ENCODE results near the gene EOLA2.
"Not testable (repeated sequence)": the region's sequence is repeated elsewhere in the genome, so short reads cannot be mapped to it uniquely, and the experiment has no call there.

Gene EOLA2

DNA sequence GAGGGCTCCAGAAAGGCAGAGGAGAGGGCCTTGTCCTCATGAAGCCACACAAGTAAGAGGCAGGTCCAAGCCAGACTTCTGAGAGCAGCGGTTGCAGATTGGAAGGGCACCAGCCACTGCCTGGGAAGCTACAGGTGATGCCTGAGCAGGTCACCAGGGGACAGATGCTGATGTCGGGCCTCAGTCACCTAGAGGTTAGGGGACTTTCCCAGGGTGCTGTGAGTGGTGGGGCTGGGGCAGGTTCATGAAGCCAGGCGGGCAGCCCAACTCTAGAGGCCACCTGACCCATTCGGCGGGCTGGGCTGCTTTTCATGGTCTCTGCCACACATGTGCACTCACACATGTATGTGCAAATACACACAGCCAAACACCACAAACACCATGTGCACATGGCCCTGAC lies 5.3 kb downstream of the EOLA2 start:
- DNase-seq (ENCODE audit: low spot score): not testable (repeated sequence)

DNA sequence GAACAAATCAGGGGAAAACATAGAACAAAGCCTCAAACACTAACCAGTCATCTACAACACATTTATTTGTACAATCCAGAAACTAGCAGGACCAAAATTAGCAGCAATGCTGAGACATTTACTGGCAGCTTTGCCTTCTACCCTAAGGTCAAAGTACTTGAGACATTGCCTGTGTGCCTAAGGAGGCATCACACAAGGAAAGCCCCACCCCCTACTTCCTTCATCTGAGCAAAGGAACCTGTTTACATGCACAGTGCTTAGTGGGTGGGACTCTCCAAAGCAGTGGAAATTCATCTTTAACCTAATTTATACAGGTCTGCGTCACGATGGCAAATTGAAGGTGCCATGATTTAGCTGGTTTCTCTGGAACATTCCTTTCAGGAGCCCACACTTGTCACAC lies 6.1 kb downstream of the EOLA2 start:
- not testable (repeated sequence) for DNase-seq (ENCODE audit: low spot score)

DNA sequence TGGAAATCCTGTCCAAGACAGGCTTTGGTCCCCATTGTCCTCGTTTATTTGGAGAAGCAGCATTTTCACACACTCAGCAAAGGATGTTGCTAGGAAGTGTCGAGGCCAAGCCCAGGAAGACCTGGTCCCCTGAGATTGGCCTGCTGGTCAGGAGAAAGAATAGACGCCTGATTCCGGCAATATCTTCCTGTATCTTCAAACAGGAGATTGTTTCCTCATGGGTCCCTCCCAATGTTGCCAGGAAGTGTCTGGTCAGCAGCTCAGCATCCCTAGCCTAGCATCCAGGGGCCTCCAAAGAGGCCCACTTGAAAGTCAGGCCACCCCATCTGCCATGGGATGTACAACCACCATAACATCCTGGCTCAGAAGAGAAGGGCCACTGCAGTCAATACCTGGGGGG lies 6.9 kb downstream of the EOLA2 start:
- not testable (repeated sequence) for DNase-seq (ENCODE audit: low spot score)

DNA sequence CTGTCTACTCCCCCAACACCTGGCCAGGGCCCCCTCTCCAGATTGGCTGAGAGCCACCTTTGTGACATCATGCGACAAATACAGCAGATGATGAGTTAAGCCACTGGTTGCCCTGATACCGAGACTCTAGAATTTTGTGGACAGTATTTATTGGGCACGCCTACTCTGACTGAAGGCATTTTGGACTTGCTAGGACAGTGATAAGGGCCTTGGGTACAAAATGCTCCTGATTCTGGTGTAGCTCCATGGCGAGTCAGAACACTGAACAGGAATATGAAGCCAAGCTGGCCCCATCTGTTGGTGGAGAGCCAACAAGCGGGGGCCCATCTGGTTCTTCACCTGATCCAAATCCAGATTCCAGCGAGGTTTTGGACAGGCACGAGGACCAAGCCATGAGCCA lies 8.9 kb downstream of the EOLA2 start, which contains the start of gene HSFX4:
Gene HSFX4, plus strand, starts transcription at position 174 of the 400 bp plus-strand sequence. Its CDS starts 72 bp downstream, at position 246.
- DNase-seq (ENCODE audit: low spot score): not testable (repeated sequence)

DNA sequence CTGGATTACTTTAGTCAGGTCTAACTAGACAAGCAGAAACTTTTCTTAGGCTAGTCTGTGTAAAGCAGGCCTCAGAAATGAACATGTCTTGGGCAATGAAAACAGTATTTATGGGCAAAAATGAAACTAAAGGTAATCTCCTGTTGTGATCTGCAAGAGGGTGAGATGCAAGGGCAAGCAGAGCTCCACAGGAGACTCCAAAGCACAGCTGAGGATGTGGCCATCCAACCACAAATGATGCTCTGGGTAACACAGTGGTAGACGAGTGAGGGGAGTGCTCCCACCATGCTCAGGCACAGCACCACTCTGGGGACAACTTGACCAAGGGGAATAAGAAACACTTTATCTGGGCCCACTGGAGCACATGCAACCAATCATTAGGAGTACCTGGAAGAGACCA lies 9.7 kb downstream of the EOLA2 start:
- DNase-seq (ENCODE audit: low spot score): not testable (repeated sequence)

DNA sequence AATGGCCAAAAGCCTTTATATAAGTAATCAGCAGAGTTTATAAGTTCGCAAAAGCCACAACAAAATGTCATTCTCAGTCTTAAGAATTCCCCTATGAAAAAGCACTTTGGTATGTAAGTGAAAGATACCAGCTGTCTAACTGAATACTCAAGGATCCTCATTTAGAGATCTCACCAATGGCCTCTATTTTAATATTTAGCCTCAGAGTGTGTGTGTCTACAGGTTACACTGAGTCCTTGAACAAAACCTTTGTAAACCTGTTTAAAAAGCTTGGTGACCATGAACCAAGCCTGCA lies 10.4 kb downstream of the EOLA2 start:
- not testable (repeated sequence) for DNase-seq (ENCODE audit: low spot score)

DNA sequence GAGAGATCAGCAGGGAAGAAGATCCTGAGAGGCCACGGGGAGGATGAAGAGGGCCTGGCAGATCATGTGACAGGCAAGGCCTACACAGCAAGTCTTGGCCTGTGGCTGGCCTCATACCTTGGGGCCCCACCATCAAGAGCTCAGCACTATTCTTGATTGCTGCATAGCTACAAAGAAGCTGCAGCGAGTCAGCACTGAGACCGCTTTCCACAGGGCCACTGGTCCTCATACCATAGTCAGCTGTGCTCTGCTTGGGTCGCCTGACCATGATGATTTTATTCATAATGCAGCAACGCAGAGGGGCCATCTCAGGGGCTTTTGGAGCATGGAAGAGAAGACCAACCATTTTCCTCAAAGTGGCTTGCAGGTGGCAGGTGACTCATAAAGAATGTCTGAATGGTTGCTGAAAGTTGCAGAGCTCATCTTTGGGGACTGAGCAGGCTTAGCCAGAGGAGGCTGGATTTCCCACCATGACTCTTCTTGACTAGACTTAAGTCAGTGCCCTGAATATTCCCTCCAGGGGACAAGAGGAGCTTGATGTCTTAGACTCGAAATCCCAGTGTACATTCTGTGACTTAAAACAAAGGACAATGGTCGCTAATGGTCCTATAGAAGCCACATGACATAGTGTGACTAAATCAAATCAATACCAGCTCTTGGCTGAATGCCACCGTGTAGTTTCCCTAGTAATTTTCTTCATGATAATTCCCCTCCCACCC lies 10.9 kb downstream of the EOLA2 start:
- DNase-seq (ENCODE audit: low spot score): not testable (repeated sequence)

DNA sequence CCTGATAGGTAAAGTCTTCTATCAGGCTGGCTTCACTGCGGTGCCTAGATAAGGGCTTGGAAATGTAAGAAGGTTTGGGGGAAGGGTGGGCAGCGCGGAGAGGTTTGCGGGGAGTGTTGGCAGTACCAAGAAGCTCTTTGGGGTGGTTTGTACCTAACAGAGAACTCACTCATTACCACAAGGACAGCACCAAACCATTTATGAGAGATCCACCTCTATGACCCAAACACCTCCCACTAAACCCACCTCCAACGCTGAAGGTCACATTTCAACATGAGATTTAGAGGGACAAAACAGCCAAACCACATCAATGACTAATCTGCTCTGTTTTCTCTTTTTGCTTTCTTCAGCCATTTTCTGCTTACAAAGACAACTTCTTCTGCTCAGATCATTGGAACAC lies 13.9 kb downstream of the EOLA2 start:
- DNase-seq (ENCODE audit: low spot score): not testable (repeated sequence)

DNA sequence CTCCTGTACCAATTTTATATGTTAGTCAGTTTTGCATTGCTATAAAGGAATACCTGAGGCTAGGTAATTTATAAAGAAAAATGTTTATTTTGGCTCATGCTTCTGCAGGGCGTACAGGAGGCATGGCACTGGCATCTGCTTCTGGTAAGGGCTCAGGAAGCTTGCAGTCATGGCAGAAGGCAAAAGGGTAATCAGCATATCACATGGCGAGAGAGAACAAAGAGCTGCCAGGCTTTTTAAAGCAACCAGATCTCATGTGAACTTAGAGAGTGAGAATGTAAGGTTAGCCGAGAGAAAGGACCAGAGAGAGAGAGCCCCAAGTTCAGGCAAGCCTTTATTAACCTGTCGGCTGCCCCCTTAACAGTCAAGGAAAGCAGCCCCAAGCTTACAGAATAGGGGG lies 14.5 kb downstream of the EOLA2 start:
- not testable (repeated sequence) for DNase-seq (ENCODE audit: low spot score)

DNA sequence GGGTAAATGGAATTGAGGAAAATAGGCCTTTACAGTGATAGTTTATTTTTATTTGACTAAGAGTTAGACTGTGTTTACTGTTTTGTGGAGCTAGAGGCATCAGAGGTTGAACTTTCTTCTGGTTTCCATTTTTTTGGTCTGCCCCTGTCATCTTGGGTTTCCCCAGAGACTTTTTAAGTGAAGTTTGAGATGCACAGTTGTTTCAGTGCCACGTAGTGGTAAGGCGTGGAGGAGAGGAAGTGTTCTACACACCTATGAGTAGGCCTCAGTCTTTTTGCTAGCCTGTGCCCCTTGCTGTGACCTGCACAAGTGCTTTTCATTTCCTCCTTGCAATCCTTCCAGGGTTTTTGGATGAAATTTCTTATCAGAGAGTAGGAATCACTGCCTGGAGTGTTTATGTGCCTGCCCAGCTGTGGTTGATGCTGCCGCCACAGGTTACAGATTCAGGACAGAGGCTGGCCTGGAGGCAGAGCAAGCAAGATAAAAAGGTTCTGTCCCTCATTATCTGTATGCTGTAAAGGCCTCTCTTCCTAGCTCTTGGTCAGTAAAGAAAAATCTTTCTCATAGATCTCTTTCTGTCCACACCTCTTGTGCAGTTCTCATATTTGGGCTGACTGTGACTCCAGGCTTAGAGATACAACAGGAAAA lies 21.4 kb downstream of the EOLA2 start:
- DNase-seq (ENCODE audit: low spot score): no peak

DNA sequence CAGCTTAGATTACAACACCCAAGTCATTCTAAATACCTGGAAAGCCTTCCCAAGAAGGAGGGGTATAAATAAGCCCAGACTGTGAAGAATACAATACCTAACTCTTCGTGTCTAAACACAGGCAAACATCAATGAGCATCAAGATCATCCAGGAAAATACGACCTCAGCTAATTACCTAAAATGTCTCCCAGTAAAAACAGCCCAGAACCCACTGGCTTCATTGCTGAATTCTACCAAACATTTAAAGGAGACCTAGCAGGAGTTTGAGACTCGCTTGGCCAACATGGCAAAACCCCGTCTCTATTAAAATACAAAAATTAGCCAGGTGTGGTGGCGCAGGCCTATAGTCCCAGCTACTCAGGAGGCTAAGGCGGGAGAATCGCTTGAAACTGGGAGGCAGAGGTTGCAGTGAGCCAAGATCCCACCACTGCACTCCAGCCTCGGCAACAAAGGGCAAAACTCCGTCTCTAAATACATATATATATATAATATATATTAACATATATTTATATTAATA lies 28.1 kb downstream of the EOLA2 start:
- DNase-seq (ENCODE audit: low spot score): no peak

DNA sequence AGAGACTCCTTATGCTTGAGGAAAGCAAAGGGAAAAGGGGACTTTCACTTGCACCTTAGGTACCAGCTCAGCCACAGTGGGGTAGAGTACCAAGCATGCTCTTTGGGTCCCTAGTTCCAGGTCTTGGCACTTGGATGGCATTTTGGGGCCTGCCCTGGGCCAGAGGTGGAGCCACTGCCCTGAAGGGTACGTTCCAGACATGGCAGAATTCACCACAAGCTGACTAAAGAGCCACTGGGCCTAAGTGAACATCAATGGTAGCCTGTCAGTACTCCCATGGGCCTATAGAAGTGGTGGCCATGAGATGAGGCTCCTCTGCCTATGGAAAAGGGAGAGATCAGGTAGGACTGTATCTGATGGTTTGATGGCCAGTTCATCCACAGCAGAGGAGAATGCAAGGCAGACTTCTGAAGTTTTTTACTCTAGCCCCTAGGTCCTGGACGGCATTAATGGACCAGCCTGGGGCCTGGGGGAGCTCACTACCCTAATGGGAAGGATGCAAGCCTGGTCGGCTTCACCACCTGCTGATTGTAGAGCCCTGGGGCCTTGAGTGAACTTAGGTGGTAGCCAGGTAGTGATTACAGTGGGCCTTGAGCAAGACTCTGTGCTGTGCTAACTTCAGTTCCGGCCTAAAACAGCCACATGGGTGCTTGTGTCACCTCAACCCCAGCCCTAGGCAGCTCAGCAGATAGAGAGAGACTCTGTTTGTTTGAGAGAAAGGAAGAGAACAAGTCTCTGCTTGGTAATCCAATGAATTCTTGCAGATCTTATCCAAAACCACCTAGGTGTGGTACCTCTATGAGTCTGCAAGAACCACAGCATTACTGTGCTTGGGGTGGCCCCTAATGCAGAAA lies 28.7 kb downstream of the EOLA2 start:
- no peak for DNase-seq (ENCODE audit: low spot score)

DNA sequence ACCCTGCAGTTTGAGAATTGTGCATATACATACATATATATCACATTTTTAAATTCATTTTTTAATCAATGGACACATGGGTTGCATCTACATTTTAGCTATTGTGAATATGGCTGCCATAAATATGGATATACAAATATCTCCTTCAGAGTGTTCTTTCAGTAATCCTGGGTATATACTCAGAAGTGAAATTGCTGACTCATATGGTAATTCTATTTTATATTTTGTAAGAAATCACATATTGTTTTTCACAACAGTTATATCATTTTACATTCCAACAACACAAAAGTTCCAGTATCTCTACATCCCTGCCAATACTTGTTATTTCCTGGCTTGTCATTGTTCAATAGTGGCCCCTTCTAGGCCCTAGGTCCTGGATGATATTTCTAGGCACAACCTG lies 29.6 kb downstream of the EOLA2 start:
- DNase-seq (ENCODE audit: low spot score): no peak

DNA sequence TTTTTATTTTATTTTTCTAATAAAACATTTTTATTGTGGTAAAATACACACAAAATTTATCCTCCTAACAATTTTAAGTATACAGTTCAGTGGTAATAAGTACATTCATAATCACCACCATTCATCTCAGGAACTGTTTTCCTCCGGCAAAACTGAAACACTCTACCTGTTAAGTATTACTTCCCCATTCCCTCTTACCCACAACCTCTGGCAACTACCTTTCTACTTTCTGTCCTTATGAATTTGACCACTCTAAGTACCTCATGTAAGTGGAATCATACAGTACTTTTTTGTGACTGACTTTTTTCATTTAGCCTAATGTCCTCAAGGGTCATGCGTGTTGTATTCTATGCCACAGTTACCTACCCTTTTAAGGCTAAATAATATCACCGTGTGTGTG lies 30.0 kb downstream of the EOLA2 start:
- DNase-seq (ENCODE audit: low spot score): no peak

DNA sequence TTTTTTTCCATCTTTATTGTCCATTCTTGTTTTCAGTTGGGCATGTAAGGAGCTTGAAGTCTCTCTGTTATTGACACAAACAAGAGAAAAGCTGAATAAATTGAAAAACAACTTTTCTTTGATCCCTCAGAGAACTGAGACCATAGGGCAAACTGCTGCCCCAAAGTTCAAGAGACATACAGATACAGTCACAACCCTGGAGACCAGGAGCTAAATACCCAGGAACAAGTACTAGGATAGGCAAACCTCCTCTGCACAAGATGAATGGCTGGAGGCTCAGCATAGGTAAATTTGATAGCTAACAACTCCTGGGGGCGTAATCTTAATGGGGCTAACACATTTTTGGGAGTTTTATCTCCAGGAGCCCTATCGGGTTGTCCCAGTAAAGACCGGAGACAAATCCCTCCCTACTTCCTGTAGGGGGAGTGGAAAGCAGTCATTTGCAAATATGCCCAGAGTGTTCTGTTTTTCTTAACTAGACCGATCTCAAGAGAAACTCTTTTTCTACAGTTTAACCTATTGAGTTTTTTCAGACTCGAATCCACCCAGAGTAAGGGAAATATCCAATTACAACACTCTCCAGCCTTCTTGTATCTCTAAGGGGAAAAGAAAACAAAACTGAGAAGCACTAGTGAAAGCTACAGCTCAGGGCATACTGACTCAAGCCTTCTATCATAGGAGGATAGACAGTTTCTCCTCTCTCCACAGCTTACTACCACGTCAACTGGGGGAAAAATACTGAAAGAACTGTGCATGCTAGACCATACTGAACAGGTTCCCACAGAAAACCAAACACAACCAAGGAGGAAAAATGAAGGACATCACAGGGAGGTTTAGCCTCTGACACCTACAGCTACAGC lies 34.2 kb downstream of the EOLA2 start:
- DNase-seq (ENCODE audit: low spot score): no peak

DNA sequence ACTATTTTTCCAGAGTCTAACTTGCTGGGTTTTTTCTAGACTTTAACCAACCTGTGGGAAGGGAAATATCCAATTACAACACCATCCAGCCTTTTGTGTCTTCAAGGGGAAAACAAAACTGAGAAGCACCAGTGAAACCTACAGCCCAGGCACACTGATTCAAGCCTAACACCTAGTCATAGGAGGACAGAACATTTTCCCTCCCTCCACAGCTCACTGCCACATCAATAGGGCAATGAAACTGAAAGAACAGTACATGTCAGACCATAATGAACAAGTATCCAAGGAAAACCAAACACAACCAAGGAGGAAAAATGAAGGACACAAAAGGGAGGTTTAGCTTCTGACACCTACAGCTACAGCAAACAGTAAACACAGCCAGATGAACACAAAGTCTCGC lies 39.7 kb downstream of the EOLA2 start:
- no peak for DNase-seq (ENCODE audit: low spot score)

DNA sequence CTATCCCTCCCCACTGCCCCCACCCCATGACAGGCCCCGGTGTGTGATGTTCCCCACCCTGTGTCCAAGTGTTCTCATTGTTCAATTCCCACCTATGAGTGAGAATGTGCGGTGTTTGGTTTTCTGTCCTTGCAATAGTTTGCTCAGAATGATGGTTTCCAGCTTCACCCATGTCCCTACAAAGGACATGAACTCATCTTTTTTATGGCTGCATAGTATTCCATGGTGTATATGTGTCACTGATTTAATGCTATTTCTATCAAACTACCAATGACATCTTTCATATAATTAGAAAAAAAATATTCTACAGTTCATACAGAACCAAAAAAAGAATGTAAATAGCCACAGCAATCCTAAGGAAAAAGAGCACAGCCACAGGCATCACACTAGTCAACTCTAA lies 47.5 kb downstream of the EOLA2 start:
- DNase-seq (ENCODE audit: low spot score): not testable (repeated sequence)

All from CD4-positive, alpha-beta T cell treated with Interleukin-15 for 4 hours (primary cell).